Femur (tissue), 1 donor: ENCODE results near the gene ARID4B.

Experiments used
- DNase-seq: peaks from one replicate; pipeline ENCODE4 v3.0.0-alpha.2; 2017

Gene ARID4B

GRCh38 chr1:235124111-235124510 lies 203.9 kb downstream of the ARID4B start:
- no peak for DNase-seq

GRCh38 chr1:235122348-235122747 lies 205.6 kb downstream of the ARID4B start:
- DNase-seq, result no peak
